ENCODE results near the gene IGFBP4.
A peak's percentile ranks its signal among the peaks of the same experiment; 100 is the strongest.

GRCh38 chr17:40448639-40449261 is 5.5 kb downstream of the IGFBP4 start:
- no peak for TF ChIP-seq CTCF (IDR thresholded peaks at IDR 0.05)
- peak; percentile 80 to 83 (median 83) for TF ChIP-seq POLR2AphosphoS5 (IDR thresholded peaks at IDR 0.05)
